GM10266 (cell line): Measurements from ENCODE around the gene PARD3.

Experiments used
- DNase-seq: peaks from one replicate; pipeline ENCODE4 v3.0.0; 2012; ENCODE audit errors: extremely low spot score
- CTCF ChIP-seq: IDR thresholded peaks from 2 replicates; pipeline ENCODE4 v1.5.1; 2012; ENCODE audit warnings: mild to moderate bottlenecking, low read depth; ENCODE audit not compliant: control insufficient read depth, insufficient read depth; ENCODE audit errors: missing control alignments

PARD3 gene

GRCh38 chr10:34814223-34814912, 728 bp downstream of the PARD3 start:
- peak; percentile 18 for TF ChIP-seq CTCF
- peak; percentile 70 for DNase-seq

- DNase-seq, result no peak
- no peak for TF ChIP-seq CTCF
Observed at GRCh38 chr10:34813626-34814222, 1.4 kb downstream of the PARD3 start.

GRCh38 chr10:34812771-34813170, 2.3 kb downstream of the PARD3 start:
- TF ChIP-seq CTCF, result no peak
- no peak for DNase-seq

GRCh38 chr10:34811968-34812514, 3.1 kb downstream of the PARD3 start:
- TF ChIP-seq CTCF, result no peak

GRCh38 chr10:34811126-34811967, 3.7 kb downstream of the PARD3 start:
- DNase-seq, result no peak
- no peak for TF ChIP-seq CTCF

More at GRCh38 chr10:34811968-34812514, 3.1 kb downstream of the PARD3 start:
- DNase-seq, result no peak

GRCh38 chr10:34809796-34810195, 5.3 kb downstream of the PARD3 start:
- DNase-seq, result no peak
- TF ChIP-seq CTCF, result no peak
